ENCODE results near the gene APOL3.
"Not testable (repeated sequence)": the region's sequence is repeated elsewhere in the genome, so short reads cannot be mapped to it uniquely, and the experiment has no call there.

APOL3 gene

DNA sequence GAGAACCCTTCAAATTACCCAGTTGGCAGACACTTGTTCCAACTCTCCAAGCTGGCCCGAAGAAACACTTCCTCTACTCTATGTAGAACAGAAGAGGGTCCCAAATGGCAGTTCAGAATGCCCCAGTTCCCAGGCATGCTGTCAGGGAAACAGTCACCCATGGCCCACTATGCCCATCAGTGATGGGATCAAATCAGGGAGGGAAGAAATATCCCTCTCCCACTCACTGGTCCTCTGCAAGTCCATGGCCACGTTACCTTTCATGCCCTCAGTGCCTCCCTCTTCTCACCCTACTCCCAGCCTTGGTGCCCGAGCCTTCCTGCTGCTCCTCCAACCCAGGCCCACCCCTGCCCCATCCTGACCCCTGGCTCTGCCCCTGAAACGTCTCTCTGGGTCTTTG lies 16.6 kb downstream of the APOL3 start:
- DNase-seq (ENCODE audit: low read depth) = no peak
- H3K4me3 ChIP-seq (ENCODE audit: low read length) = no peak overlapping the region
- TF ChIP-seq, protein P1, sequence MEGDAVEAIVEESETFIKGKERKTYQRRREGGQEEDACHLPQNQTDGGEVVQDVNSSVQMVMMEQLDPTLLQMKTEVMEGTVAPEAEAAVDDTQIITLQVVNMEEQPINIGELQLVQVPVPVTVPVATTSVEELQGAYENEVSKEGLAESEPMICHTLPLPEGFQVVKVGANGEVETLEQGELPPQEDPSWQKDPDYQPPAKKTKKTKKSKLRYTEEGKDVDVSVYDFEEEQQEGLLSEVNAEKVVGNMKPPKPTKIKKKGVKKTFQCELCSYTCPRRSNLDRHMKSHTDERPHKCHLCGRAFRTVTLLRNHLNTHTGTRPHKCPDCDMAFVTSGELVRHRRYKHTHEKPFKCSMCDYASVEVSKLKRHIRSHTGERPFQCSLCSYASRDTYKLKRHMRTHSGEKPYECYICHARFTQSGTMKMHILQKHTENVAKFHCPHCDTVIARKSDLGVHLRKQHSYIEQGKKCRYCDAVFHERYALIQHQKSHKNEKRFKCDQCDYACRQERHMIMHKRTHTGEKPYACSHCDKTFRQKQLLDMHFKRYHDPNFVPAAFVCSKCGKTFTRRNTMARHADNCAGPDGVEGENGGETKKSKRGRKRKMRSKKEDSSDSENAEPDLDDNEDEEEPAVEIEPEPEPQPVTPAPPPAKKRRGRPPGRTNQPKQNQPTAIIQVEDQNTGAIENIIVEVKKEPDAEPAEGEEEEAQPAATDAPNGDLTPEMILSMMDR (IDR thresholded peaks at IDR 0.05; ENCODE audit: insufficient read depth, low read depth, low read length, missing control alignments) = no peak

DNA sequence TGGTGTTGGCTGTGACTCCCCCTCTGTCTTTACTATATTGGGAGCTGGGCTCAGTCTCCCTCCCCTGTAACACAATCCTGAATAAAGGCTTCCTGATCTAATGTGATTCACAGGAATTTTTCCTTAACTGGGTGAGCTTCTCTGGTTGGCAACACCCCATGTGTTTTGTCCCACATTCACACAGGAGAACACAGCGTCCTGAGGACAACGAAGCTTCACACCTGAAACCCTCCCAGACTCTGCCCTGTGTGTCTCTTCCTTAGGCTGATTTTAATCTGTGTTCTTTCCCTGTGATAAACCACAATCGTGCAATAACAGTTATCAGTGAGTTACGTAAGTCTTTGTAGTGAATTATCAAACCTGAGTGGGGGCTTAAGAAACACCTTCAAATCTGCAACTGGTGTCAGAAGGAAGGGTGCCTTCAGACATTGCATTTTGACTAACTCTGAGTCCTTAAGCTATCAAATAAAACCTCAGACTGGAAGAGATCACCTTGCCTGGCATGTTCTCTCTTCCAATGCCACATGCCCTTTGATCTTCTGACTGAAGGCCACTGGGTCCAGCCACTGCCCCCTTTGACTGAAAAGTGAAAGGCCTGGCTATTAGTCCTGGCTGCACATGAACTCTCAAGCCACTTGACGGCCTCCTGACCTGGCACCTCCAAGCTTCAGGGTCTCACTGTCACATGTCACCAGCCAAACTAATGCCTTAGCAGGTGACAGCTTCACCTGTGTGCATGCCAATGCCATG lies 17.3 kb downstream of the APOL3 start:
- TF ChIP-seq, protein P1 (IDR thresholded peaks at IDR 0.05; ENCODE audit: insufficient read depth, low read depth, low read length, missing control alignments) = no peak
- no peak for DNase-seq (ENCODE audit: low read depth)
- H3K4me3 ChIP-seq (ENCODE audit: low read length) = no peak overlapping the region

DNA sequence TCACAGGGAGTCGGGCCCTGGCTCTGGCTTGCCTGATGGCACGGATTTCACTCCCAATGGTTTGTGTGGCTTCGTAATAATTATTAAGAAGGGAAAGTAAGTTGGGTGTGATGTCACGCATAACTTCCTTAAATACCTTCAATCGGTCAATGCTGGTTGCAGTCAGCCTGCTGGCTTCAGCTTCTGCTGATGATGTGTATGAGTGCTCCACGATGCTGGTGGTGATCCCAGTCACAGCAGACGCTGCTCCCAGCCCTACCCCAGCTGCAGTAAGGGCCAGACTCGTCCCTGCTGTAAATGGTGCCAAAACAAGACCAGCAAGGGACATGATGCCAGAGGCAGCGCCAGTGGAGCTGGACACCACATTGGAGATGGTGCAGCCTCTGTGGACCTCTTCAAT lies 19.1 kb downstream of the APOL3 start:
- DNase-seq (ENCODE audit: low read depth) = no peak
- no peak overlapping the region for H3K4me3 ChIP-seq (ENCODE audit: low read length)
- TF ChIP-seq, protein P1 (IDR thresholded peaks at IDR 0.05; ENCODE audit: insufficient read depth, low read depth, low read length, missing control alignments) = no peak

DNA sequence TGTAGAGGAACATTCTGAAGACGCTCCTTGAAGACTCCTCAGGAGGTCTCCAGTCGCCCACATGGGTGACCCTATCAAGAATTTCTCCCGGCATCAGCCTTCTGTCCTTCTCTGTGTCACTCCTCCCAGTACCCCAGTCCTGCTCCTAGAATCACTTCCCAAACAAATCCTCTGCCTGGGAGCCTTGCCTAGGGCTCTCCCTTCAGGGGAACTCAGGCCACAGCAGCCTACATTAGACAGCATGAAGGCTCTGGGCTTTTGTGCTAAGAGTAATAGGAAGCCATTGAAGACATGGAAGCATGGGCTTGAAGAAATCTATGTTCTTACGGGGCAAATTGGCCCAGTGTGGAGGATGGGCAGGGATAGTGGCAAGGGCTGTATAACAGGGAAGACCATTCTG lies 21.8 kb downstream of the APOL3 start:
- not testable (repeated sequence) for H3K4me3 ChIP-seq (ENCODE audit: low read length); DNase-seq (ENCODE audit: low read depth)

DNA sequence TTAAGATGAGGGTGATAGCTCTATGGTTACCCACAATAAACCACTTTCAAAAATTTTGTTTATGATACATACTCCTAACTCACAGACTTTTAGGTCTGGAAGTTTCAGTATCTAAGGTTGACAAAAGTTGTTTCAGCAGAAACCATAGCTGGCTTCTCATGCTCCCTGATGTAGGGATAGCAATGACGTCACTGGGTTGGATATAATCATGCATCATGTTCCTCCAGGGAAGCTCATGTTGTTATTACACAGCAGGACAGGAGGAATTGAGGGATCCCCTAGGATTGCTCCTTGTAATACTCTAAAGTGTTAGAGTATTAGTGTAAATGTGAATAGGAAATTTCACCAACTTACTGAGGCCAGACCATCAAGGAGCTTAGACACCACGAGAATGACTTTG lies 23.6 kb downstream of the APOL3 start:
- H3K4me3 ChIP-seq (ENCODE audit: low read length) = no peak overlapping the region
- TF ChIP-seq, protein P1 (IDR thresholded peaks at IDR 0.05; ENCODE audit: insufficient read depth, low read depth, low read length, missing control alignments) = no peak
- no peak for DNase-seq (ENCODE audit: low read depth)

DNA sequence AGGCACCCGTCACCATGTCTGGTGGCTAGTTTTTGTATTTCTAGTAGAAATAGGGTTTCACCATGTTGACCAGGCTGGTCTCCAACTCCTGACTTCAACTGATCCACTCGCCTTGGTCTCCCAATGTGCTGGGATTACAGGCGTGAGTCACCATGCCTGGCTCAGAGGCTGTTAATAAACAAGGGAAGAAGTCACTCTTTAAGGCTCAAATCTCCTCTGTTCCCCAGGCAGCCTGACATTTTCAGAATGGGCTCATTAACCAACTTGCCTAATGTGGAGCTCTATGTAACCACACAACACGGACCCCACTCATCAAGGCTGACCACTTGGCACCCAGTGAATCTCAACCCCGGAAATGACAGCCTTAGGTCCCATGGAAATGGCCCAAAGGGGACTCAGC lies 24.1 kb downstream of the APOL3 start:
- no peak for DNase-seq (ENCODE audit: low read depth)
- TF ChIP-seq, protein P1 (IDR thresholded peaks at IDR 0.05; ENCODE audit: insufficient read depth, low read depth, low read length, missing control alignments) = no peak
- H3K4me3 ChIP-seq (ENCODE audit: low read length) = no peak overlapping the region

DNA sequence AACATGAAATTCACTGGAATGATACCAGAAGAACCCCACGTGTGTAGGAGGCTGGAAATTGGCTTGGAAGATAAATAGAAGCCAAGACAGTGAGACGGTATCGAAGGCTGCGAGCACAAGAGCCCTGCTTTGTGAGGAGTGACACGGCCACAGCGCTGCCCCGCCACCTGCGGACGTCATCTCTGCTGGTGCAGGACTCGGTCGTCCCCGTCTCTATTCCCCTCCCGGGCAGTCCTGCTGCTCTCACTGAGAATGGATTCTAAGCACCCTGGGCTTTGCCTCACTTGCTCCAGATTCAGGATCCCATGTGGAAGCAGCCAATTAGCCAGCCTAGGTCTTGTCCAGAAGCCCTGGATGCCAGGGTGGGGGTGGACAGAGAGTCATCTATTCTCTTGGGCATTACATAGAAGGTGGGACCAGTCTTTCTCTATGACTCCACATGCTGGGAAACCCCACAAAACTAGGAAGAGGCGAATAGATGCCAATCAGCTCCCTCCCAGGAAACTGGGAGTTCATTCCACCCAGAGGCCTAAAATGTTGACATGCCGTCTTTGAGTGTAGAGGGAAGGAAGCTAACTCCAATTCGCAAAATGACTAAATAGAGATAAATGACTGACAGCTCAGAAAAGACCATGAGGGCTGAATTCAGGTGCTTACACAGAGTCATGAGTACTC lies 25.1 kb downstream of the APOL3 start:
- H3K4me3 ChIP-seq (ENCODE audit: low read length) = no peak overlapping the region
- DNase-seq (ENCODE audit: low read depth) = no peak
- TF ChIP-seq, protein P1 (IDR thresholded peaks at IDR 0.05; ENCODE audit: insufficient read depth, low read depth, low read length, missing control alignments) = no peak
